Measurements from ENCODE around the gene GRID1. TPM values are rescaled to one million over a fixed set of nuclear protein-coding genes. Genes with fewer than 3 reads are reported as not detected.

The GRID1 gene
- total and polyA plus RNA-seq, 9 of the 15 experiments (the other 6 are each of a cell fraction or from before 2014, with no cell fraction given): 0.01 to 7.2 (median 1.2) TPM

DNA sequence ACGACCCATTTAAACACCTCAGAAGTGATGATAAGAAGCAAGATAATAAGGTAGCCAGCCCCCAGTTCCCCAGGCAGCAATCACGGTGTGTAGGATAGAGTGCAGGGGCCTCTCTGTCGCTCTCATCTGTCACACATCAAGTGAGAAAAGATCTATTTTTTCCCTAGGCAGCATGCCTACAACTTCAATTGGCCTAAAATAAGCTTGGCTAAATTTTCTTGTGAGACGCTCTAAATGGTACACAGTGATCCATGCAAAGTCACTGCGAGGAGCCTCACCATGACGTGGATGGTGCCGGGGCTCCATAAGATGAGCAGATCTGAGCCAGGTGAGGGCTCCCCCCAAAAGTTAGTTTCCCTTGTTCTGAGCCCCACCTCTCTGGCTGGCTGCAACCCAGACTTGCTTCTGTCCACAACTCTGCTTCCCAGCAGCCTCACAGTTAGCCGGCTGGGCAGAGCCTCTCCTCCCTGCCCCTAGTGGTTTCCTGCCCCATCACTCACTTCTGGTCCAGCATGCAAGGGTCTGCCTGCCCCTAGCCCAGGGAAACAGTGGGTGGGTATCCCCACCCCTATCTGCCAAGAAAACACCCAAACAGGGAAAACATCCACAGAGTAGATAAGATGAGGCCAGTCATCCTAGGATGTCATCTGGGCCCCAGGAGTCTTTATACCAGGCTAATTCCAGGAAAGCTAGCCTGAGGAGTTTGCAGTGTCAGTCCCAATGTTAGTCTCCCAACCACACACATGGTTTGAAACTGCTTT lies 342.1 kb downstream of the GRID1 start:
- peak; percentile 78 for FAIRE-seq
- WGBS (ENCODE audit: insufficient coverage, low coverage, missing lambda C conversion rate): 21% methylated on average over 8 of the region's 8 CpGs
- 0 out of 2 replicates have a peak, but pooled peaks have one; percentile 19 for TF ChIP-seq TCF3 (CRISPR knock-in tag; IDR thresholded peaks at IDR 0.05)
- TF ChIP-seq, protein P1, sequence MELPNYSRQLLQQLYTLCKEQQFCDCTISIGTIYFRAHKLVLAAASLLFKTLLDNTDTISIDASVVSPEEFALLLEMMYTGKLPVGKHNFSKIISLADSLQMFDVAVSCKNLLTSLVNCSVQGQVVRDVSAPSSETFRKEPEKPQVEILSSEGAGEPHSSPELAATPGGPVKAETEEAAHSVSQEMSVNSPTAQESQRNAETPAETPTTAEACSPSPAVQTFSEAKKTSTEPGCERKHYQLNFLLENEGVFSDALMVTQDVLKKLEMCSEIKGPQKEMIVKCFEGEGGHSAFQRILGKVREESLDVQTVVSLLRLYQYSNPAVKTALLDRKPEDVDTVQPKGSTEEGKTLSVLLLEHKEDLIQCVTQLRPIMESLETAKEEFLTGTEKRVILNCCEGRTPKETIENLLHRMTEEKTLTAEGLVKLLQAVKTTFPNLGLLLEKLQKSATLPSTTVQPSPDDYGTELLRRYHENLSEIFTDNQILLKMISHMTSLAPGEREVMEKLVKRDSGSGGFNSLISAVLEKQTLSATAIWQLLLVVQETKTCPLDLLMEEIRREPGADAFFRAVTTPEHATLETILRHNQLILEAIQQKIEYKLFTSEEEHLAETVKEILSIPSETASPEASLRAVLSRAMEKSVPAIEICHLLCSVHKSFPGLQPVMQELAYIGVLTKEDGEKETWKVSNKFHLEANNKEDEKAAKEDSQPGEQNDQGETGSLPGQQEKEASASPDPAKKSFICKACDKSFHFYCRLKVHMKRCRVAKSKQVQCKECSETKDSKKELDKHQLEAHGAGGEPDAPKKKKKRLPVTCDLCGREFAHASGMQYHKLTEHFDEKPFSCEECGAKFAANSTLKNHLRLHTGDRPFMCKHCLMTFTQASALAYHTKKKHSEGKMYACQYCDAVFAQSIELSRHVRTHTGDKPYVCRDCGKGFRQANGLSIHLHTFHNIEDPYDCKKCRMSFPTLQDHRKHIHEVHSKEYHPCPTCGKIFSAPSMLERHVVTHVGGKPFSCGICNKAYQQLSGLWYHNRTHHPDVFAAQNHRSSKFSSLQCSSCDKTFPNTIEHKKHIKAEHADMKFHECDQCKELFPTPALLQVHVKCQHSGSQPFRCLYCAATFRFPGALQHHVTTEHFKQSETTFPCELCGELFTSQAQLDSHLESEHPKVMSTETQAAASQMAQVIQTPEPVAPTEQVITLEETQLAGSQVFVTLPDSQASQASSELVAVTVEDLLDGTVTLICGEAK (IDR thresholded peaks at IDR 0.05): no peak
- TF ChIP-seq, protein P1 (CRISPR knock-in tag; IDR thresholded peaks at IDR 0.05): no peak
- TF ChIP-seq CTBP1 (IDR thresholded peaks at IDR 0.05; ENCODE audit: borderline replicate concordance): 0 out of 2 replicates have a peak, but pooled peaks have one; percentile 17
- TF ChIP-seq, protein P2, sequence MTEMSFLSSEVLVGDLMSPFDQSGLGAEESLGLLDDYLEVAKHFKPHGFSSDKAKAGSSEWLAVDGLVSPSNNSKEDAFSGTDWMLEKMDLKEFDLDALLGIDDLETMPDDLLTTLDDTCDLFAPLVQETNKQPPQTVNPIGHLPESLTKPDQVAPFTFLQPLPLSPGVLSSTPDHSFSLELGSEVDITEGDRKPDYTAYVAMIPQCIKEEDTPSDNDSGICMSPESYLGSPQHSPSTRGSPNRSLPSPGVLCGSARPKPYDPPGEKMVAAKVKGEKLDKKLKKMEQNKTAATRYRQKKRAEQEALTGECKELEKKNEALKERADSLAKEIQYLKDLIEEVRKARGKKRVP (CRISPR knock-in tag; IDR thresholded peaks at IDR 0.05): no peak
- TF ChIP-seq, protein P3, sequence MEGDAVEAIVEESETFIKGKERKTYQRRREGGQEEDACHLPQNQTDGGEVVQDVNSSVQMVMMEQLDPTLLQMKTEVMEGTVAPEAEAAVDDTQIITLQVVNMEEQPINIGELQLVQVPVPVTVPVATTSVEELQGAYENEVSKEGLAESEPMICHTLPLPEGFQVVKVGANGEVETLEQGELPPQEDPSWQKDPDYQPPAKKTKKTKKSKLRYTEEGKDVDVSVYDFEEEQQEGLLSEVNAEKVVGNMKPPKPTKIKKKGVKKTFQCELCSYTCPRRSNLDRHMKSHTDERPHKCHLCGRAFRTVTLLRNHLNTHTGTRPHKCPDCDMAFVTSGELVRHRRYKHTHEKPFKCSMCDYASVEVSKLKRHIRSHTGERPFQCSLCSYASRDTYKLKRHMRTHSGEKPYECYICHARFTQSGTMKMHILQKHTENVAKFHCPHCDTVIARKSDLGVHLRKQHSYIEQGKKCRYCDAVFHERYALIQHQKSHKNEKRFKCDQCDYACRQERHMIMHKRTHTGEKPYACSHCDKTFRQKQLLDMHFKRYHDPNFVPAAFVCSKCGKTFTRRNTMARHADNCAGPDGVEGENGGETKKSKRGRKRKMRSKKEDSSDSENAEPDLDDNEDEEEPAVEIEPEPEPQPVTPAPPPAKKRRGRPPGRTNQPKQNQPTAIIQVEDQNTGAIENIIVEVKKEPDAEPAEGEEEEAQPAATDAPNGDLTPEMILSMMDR (IDR thresholded peaks at IDR 0.05 in 2 of 3, conservative IDR thresholded peaks at IDR 0.05 in 1 of 3; ENCODE audit: insufficient read depth in 2 of 3, low read depth in 1 of 3, low read length in 3 of 3): peak in 2 of 3 experiments; percentile 10 to 33; a peak in 2 of 6 replicates
- peak; percentile 36; the same call in 1 of the 2 replicates for TF ChIP-seq CBFA2T2 (conservative IDR thresholded peaks at IDR 0.05)
- no peak for TF ChIP-seq ZKSCAN1 (IDR thresholded peaks at IDR 0.05; ENCODE audit: low read depth, low read length)
- TF ChIP-seq ARID1B (IDR thresholded peaks at IDR 0.05): 0 out of 2 replicates have a peak, but pooled peaks have one; percentile 33

More for the DNA sequence above, 342.1 kb downstream of the GRID1 start:
- POLR2A ChIA-PET: interaction anchor here (0.6 to 0.7 kb wide), 2 partner anchors 24 to 198 kb away, joined by 3 to 4 read pairs; no protein-coding TSS in a partner anchor
- CTCF ChIA-PET (ENCODE audit: low intra/inter-chr PET ratio): no interaction called here
- Histone ChIP-seq H3K79me2 (ENCODE audit: control insufficient read depth, insufficient read depth, low read length) (no peaks in the 10 kb centered on the region), H3K9me1 (ENCODE audit: control insufficient read depth, insufficient read depth, low read length) (no peaks in the 10 kb centered on the region), H3K4me3 (no peak overlapping the region), H2AFZ (ENCODE audit: low read depth, low read length) (peak overlapping the region; percentile 72), H3K27ac (ENCODE audit: extremely low read depth, low read depth, low read length) (no peak overlapping the region), H3K36me3 (ENCODE audit: control insufficient read depth, insufficient read depth, low read length) (no peaks in the 10 kb centered on the region), H3K4me2 (ENCODE audit: insufficient read depth, low read length) (peak overlapping the region; percentile 45), H3K9ac (ENCODE audit: insufficient read depth in 1 of 2, low read depth in 2 of 2, low read length in 2 of 2) (peak overlapping the region in 1 of 2 experiments; percentile 44; a peak in 1 of 4 replicates), H4K20me1 (replicated peaks; ENCODE audit: control insufficient read depth, insufficient read depth, low read length) (no peaks in the 10 kb centered on the region), H3K4me1 (replicated peaks in 1 of 2; ENCODE audit: control insufficient read depth in 2 of 2, insufficient read depth in 2 of 2, low read length in 2 of 2) (peaks cover 7 to 16% of the 10 kb centered on the region in 2 experiments; a peak in 3 of 5 replicates), H3K27me3 (ENCODE audit: control insufficient read depth in 2 of 2, insufficient read depth in 2 of 2, low read length in 2 of 2) (peaks cover 0 to 19% of the 10 kb centered on the region in 2 experiments; a peak in 2 of 5 replicates), H3K9me3 (replicated peaks; ENCODE audit: control insufficient read depth, insufficient read depth, low read depth, low read length) (no peaks in the 10 kb centered on the region)
- ATAC-seq: peak; percentile 76
- intact Hi-C loops (cut with micrococcal nuclease) (no loop called here), in situ Hi-C loops (cut with MboI) (no loop called here)
- BruUV-seq (replicated peaks): no TSS peak
- DNase-seq (ENCODE audit: extremely low read depth in 1 of 4, low spot score in 3 of 4): peak; percentile 32 to 52 (median 37)
